Astrocyte (in vitro differentiated cells and primary cell): ENCODE measurements around the gene PDGFRA.

Experiments used
- EZH2 ChIP-seq: IDR thresholded peaks from 2 replicates; pipeline ENCODE4 v1.6.1; 2012; ENCODE audit warnings: mild to moderate bottlenecking, low read length, inconsistent platforms; ENCODE audit not compliant: insufficient read depth
- TF ChIP-seq, protein P1 (sequence below): IDR thresholded peaks from 2 replicates; pipeline ENCODE4 v1.5.1; 2011; ENCODE audit warnings: low read depth, mild to moderate bottlenecking, inconsistent platforms, low read length, moderate library complexity; ENCODE audit not compliant: insufficient read depth

DNA sequence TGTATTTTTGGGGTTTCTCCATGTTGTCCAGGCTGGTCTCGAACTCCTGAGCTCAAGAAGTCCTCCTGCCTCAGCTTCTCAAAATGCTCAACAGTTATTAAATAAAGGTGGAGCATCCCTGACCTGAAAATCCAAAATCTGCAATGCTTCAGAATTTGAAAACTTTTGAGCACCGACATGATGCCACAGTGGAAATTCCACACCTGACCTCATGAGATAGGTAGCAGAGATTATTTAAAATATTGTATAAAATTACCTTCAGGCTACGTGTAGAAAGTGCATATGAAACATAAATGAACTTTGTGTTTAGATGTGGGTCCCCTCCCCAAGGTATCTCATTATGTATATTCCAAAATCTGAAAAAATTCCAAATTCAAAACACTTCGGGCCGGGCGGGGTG lies 42.7 kb upstream of the PDGFRA start:
- TF ChIP-seq, protein P1, sequence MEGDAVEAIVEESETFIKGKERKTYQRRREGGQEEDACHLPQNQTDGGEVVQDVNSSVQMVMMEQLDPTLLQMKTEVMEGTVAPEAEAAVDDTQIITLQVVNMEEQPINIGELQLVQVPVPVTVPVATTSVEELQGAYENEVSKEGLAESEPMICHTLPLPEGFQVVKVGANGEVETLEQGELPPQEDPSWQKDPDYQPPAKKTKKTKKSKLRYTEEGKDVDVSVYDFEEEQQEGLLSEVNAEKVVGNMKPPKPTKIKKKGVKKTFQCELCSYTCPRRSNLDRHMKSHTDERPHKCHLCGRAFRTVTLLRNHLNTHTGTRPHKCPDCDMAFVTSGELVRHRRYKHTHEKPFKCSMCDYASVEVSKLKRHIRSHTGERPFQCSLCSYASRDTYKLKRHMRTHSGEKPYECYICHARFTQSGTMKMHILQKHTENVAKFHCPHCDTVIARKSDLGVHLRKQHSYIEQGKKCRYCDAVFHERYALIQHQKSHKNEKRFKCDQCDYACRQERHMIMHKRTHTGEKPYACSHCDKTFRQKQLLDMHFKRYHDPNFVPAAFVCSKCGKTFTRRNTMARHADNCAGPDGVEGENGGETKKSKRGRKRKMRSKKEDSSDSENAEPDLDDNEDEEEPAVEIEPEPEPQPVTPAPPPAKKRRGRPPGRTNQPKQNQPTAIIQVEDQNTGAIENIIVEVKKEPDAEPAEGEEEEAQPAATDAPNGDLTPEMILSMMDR = no peak
- no peak for TF ChIP-seq EZH2
